GM18519 (cell line): ENCODE measurements around the gene ZFP3.
"Not testable (repeated sequence)": the region's sequence is repeated elsewhere in the genome, so short reads cannot be mapped to it uniquely, and the experiment has no call there.

Experiments
- ATAC-seq: cut with Tn5 transposase; IDR thresholded peaks from one replicate; pipeline ENCODE4 v1.9.1; 2021; ENCODE audit warnings: mild to moderate bottlenecking, moderate library complexity; ENCODE audit not compliant: unreplicated experiment, low FRiP score

Gene ZFP3

GRCh38 chr17:5123343-5124124, 45.3 kb downstream of the ZFP3 start:
- ATAC-seq = no peak

- not testable (repeated sequence) for ATAC-seq
Measured at GRCh38 chr17:5124125-5124760, 46.0 kb downstream of the ZFP3 start.

- not testable (repeated sequence) for ATAC-seq
Measured at GRCh38 chr17:5124896-5125295, 46.6 kb downstream of the ZFP3 start.

GRCh38 chr17:5126719-5127488, 48.6 kb downstream of the ZFP3 start:
- ATAC-seq = no peak

GRCh38 chr17:5127910-5128309, 49.6 kb downstream of the ZFP3 start:
- ATAC-seq = no peak

GRCh38 chr17:5128387-5128786, 50.1 kb downstream of the ZFP3 start:
- not testable (repeated sequence) for ATAC-seq

GRCh38 chr17:5128905-5129535, 50.8 kb downstream of the ZFP3 start:
- no peak for ATAC-seq

- ATAC-seq = not testable (repeated sequence)
Measured at GRCh38 chr17:5129770-5130169, 51.5 kb downstream of the ZFP3 start.

GRCh38 chr17:5130261-5130660, 52.0 kb downstream of the ZFP3 start:
- ATAC-seq = not testable (repeated sequence)

- not testable (repeated sequence) for ATAC-seq
Measured at GRCh38 chr17:5130687-5131086, 52.4 kb downstream of the ZFP3 start.

GRCh38 chr17:5131146-5131715, 53.0 kb downstream of the ZFP3 start:
- ATAC-seq = no peak

- not testable (repeated sequence) for ATAC-seq
Measured at GRCh38 chr17:5131799-5132502, 53.7 kb downstream of the ZFP3 start.

- ATAC-seq = not testable (repeated sequence)
Measured at GRCh38 chr17:5132503-5133225, 54.4 kb downstream of the ZFP3 start.

GRCh38 chr17:5133311-5133710, 55.0 kb downstream of the ZFP3 start:
- no peak for ATAC-seq

- not testable (repeated sequence) for ATAC-seq
Measured at GRCh38 chr17:5133961-5134360, 55.7 kb downstream of the ZFP3 start.

- not testable (repeated sequence) for ATAC-seq
Measured at GRCh38 chr17:5134571-5134970, 56.3 kb downstream of the ZFP3 start.

- ATAC-seq = not testable (repeated sequence)
Measured at GRCh38 chr17:5135131-5135712, 57.0 kb downstream of the ZFP3 start.

GRCh38 chr17:5135726-5136579, 57.7 kb downstream of the ZFP3 start:
- ATAC-seq = no peak
